DND-41 (cell line): ENCODE results near the gene DYSF.

Experiments used
- ATAC-seq: fragments of 200-7000 bp; cut with Tn5 transposase; 3 replicates; pipeline ENCODE4 v1.9.1; 2021; ENCODE audit warnings: low read depth; ENCODE audit not compliant: insufficient read depth
- DNase-seq: peaks from one replicate; pipeline ENCODE4 v3.0.0-alpha.2; 2020
- H2AFZ ChIP-seq: 2 replicates; pipeline ENCODE4 v1.6.0; 2012; ENCODE audit warnings: low read depth, low read length
- H3K27ac ChIP-seq: 2 replicates; pipeline ENCODE4 v1.5.1; 2012; ENCODE audit warnings: low read length, inconsistent platforms
- H3K27me3 ChIP-seq: fragments of 200-600 bp; sonication (generic); 2 replicates; pipeline ENCODE4 v1.6.0; 2012; ENCODE audit warnings: low read length, mild to moderate bottlenecking, inconsistent platforms; ENCODE audit not compliant: insufficient read depth, poor library complexity
- H3K36me3 ChIP-seq: 2 replicates; pipeline ENCODE4 v1.5.1; 2012; ENCODE audit warnings: low read length, inconsistent platforms; ENCODE audit not compliant: insufficient read depth
- H3K4me1 ChIP-seq: 2 replicates; pipeline ENCODE4 v1.5.1; 2012; ENCODE audit warnings: mild to moderate bottlenecking, low read length; ENCODE audit not compliant: insufficient read depth
- H3K4me2 ChIP-seq: 2 replicates; pipeline ENCODE4 v1.6.0; 2012; ENCODE audit warnings: mild to moderate bottlenecking, moderate library complexity, low read length, inconsistent platforms; ENCODE audit not compliant: insufficient read depth
- H3K4me3 ChIP-seq, 2 experiments: fragments of 200-600 bp in 1 of 2; shearing (Covaris generic) in 1 of 2; 2 replicates each; pipeline ENCODE4 v1.5.1; 2012 to 2016; ENCODE audit warnings: inconsistent platforms in 2 of 2, low read length in 2 of 2, mild to moderate bottlenecking in 2 of 2, low read depth in 1 of 2, moderate library complexity in 1 of 2
- H3K79me2 ChIP-seq: 2 replicates; pipeline ENCODE4 v1.6.0; 2012; ENCODE audit warnings: low read length, inconsistent platforms; ENCODE audit not compliant: insufficient read depth
- H3K9ac ChIP-seq: 2 replicates; pipeline ENCODE4 v1.6.0; 2012; ENCODE audit warnings: low read depth, mild to moderate bottlenecking, inconsistent platforms, low read length, moderate library complexity
- H3K9me3 ChIP-seq: 2 replicates; pipeline ENCODE4 v1.5.1; 2012; ENCODE audit warnings: low read length, moderate library complexity, mild to moderate bottlenecking, inconsistent platforms; ENCODE audit not compliant: insufficient read depth, severe bottlenecking
- H4K20me1 ChIP-seq: 2 replicates; pipeline ENCODE4 v1.6.0; 2012; ENCODE audit warnings: low read length; ENCODE audit not compliant: insufficient read depth
- CTCF ChIP-seq: IDR thresholded peaks from 2 replicates; pipeline ENCODE4 v1.5.1; 2012; ENCODE audit warnings: borderline replicate concordance, low read length, moderate library complexity, mild to moderate bottlenecking; ENCODE audit not compliant: poor library complexity, severe bottlenecking; ENCODE audit errors: extremely low read depth
- EZH2 ChIP-seq: IDR thresholded peaks from 3 replicates; pipeline ENCODE4 v1.6.1; 2012; ENCODE audit warnings: borderline replicate concordance, low read depth, mild to moderate bottlenecking, moderate library complexity, low read length, inconsistent platforms; ENCODE audit not compliant: severe bottlenecking

The DYSF gene

GRCh38 chr2:71605173-71605641, 151.8 kb downstream of the DYSF start:
- H3K27ac ChIP-seq: no peak overlapping the region
- H3K79me2 ChIP-seq: no peaks in the 10 kb centered on the region
- DNase-seq (no peak), ATAC-seq (no peak)
- H3K4me3 ChIP-seq: no peak overlapping the region
- no peaks in the 10 kb centered on the region for H3K36me3 ChIP-seq
- H2AFZ ChIP-seq: no peak overlapping the region
- no peaks in the 10 kb centered on the region for H3K4me1 ChIP-seq
- H4K20me1 ChIP-seq: no peaks in the 10 kb centered on the region
- no peaks in the 10 kb centered on the region for H3K9me3 ChIP-seq
- H3K9ac ChIP-seq: no peak overlapping the region
- no peak overlapping the region for H3K4me2 ChIP-seq
- peaks cover 15% of the 10 kb centered on the region for H3K27me3 ChIP-seq
- TF ChIP-seq EZH2 (no peak), CTCF (no peak)

- no peak overlapping the region for H2AFZ ChIP-seq
- H3K27me3 ChIP-seq: peaks cover 15% of the 10 kb centered on the region
- TF ChIP-seq EZH2 (no peak), CTCF (no peak)
- ATAC-seq (no peak), DNase-seq (no peak)
- H3K4me1 ChIP-seq: no peaks in the 10 kb centered on the region
- H4K20me1 ChIP-seq: no peaks in the 10 kb centered on the region
- H3K4me2 ChIP-seq: no peak overlapping the region
- H3K4me3 ChIP-seq: no peak overlapping the region
- H3K27ac ChIP-seq: no peak overlapping the region
- H3K9ac ChIP-seq: no peak overlapping the region
- H3K9me3 ChIP-seq: no peaks in the 10 kb centered on the region
- H3K36me3 ChIP-seq: no peaks in the 10 kb centered on the region
- no peaks in the 10 kb centered on the region for H3K79me2 ChIP-seq
These were observed 152.4 kb downstream of the DYSF start for GRCh38 chr2:71605781-71606241.

GRCh38 chr2:71606244-71606643, 152.9 kb downstream of the DYSF start:
- Histone ChIP-seq H2AFZ (no peak overlapping the region), H3K27ac (no peak overlapping the region), H3K36me3 (no peaks in the 10 kb centered on the region), H3K4me3 (no peak overlapping the region), H3K9ac (no peak overlapping the region), H3K9me3 (no peaks in the 10 kb centered on the region), H3K4me1 (no peaks in the 10 kb centered on the region), H4K20me1 (no peaks in the 10 kb centered on the region), H3K4me2 (no peak overlapping the region), H3K27me3 (peaks cover 12% of the 10 kb centered on the region), H3K79me2 (no peaks in the 10 kb centered on the region)
- no peak for DNase-seq
- no peak for TF ChIP-seq EZH2
- TF ChIP-seq CTCF: no peak
- no peak for ATAC-seq
